Right atrium auricular region (tissue), 2 donors: ENCODE results near the gene ACTC1. TPM values are rescaled to one million over a fixed set of nuclear protein-coding genes. Genes with fewer than 3 reads are reported as not detected.

ENCODE experiments used
- DNase-seq: peaks from one replicate; pipeline ENCODE4 v3.0.0-alpha.2; 2019; ENCODE audit warnings: low spot score
- H3K27ac ChIP-seq, 2 donors: fragments of 200-600 bp; sonication (generic); 1 replicate in 1 of 2; 2 replicates in 1 of 2; pipeline ENCODE4 v1.5.1; 2016 to 2019
- H3K27me3 ChIP-seq, 2 donors: fragments of 200-600 bp; sonication (generic); one replicate each; pipeline versions ENCODE4 v1.5.1 to v1.6.0; 2017 to 2019
- H3K36me3 ChIP-seq: fragments of 200-600 bp; sonication (generic); one replicate; pipeline ENCODE4 v1.5.1; 2016
- H3K4me1 ChIP-seq, 2 donors: fragments of 200-600 bp; sonication (generic); one replicate each; pipeline versions ENCODE4 v1.5.1 to v1.6.0; 2017 to 2019
- H3K4me3 ChIP-seq, 2 donors: fragments of 200-600 bp; sonication (generic); 1 replicate in 1 of 2; 2 replicates in 1 of 2; pipeline ENCODE4 v1.5.1; 2017 to 2019; ENCODE audit warnings: mild to moderate bottlenecking in 1 of 2, moderate library complexity in 1 of 2
- H3K9me3 ChIP-seq, 2 donors: fragments of 200-600 bp; sonication (generic); one replicate each; pipeline ENCODE4 v1.5.1; 2019
- CTCF ChIP-seq, 2 donors: fragments of 200-600 bp; sonication (generic); IDR thresholded peaks; one replicate each; pipeline ENCODE4 v1.5.1; 2019; ENCODE audit warnings: antibody characterized with exemption in 2 of 2
- total RNA-seq, 2 donors: library from RNA; depleted of rRNA; stranded (reverse); fragments of >200 nt; gene quantifications; one replicate each; pipeline ENCODE4 v1.1.0, GENCODE V29; 2016

The ACTC1 gene
- total RNA-seq, 2 donors from 2014 or later: 8,662 to 10,302 TPM

GRCh38 chr15:34786206-34786605 lies 9.1 kb downstream of the ACTC1 start:
- no peak overlapping the region for H3K4me3 ChIP-seq
- H3K27me3 ChIP-seq: no peaks in the 10 kb centered on the region
- DNase-seq: no peak
- peaks cover 6% of the 10 kb centered on the region for H3K36me3 ChIP-seq
- H3K9me3 ChIP-seq: no peaks in the 10 kb centered on the region
- no peaks in the 10 kb centered on the region for H3K4me1 ChIP-seq
- TF ChIP-seq CTCF (IDR thresholded peaks at IDR 0.05): no peak
- H3K27ac ChIP-seq: peak overlapping the region in 1 of 2 donors; percentile 52

GRCh38 chr15:34783991-34784390 lies 11.4 kb downstream of the ACTC1 start:
- Histone ChIP-seq H3K9me3 (no peaks in the 10 kb centered on the region), H3K36me3 (no peaks in the 10 kb centered on the region), H3K27ac (no peak overlapping the region), H3K4me1 (no peaks in the 10 kb centered on the region), H3K4me3 (no peak overlapping the region), H3K27me3 (no peaks in the 10 kb centered on the region)
- DNase-seq: no peak
- TF ChIP-seq CTCF (IDR thresholded peaks at IDR 0.05): no peak

GRCh38 chr15:34783431-34783830 lies 11.9 kb downstream of the ACTC1 start:
- no peak for TF ChIP-seq CTCF (IDR thresholded peaks at IDR 0.05)
- DNase-seq: no peak
- no peaks in the 10 kb centered on the region for H3K9me3 ChIP-seq
- no peak overlapping the region for H3K4me3 ChIP-seq
- no peaks in the 10 kb centered on the region for H3K36me3 ChIP-seq
- no peaks in the 10 kb centered on the region for H3K27me3 ChIP-seq
- H3K4me1 ChIP-seq: no peaks in the 10 kb centered on the region
- no peak overlapping the region for H3K27ac ChIP-seq

GRCh38 chr15:34782901-34783300 lies 12.4 kb downstream of the ACTC1 start:
- no peaks in the 10 kb centered on the region for H3K9me3 ChIP-seq
- H3K4me1 ChIP-seq: no peaks in the 10 kb centered on the region
- no peaks in the 10 kb centered on the region for H3K36me3 ChIP-seq
- no peak for DNase-seq
- no peak for TF ChIP-seq CTCF (IDR thresholded peaks at IDR 0.05)
- H3K27me3 ChIP-seq: no peaks in the 10 kb centered on the region
- H3K27ac ChIP-seq: no peak overlapping the region
- no peak overlapping the region for H3K4me3 ChIP-seq

- Histone ChIP-seq H3K4me3 (no peak overlapping the region), H3K27ac (no peak overlapping the region), H3K27me3 (no peaks in the 10 kb centered on the region), H3K9me3 (no peaks in the 10 kb centered on the region), H3K4me1 (no peaks in the 10 kb centered on the region), H3K36me3 (no peaks in the 10 kb centered on the region)
- DNase-seq: no peak
- TF ChIP-seq CTCF (IDR thresholded peaks at IDR 0.05): no peak
Measured at GRCh38 chr15:34780725-34781124, 14.6 kb downstream of the ACTC1 start.

- H3K36me3 ChIP-seq: no peaks in the 10 kb centered on the region
- no peak overlapping the region for H3K27ac ChIP-seq
- no peaks in the 10 kb centered on the region for H3K4me1 ChIP-seq
- no peak overlapping the region for H3K4me3 ChIP-seq
- H3K27me3 ChIP-seq: no peaks in the 10 kb centered on the region
- H3K9me3 ChIP-seq: no peaks in the 10 kb centered on the region
- TF ChIP-seq CTCF (IDR thresholded peaks at IDR 0.05): no peak
- DNase-seq: no peak
Measured at GRCh38 chr15:34776606-34777105, 18.7 kb downstream of the ACTC1 start.
